ENCODE results near the gene FCGR3A.
"Not testable (repeated sequence)": the region's sequence is repeated elsewhere in the genome, so short reads cannot be mapped to it uniquely, and the experiment has no call there.

The FCGR3A gene

DNA sequence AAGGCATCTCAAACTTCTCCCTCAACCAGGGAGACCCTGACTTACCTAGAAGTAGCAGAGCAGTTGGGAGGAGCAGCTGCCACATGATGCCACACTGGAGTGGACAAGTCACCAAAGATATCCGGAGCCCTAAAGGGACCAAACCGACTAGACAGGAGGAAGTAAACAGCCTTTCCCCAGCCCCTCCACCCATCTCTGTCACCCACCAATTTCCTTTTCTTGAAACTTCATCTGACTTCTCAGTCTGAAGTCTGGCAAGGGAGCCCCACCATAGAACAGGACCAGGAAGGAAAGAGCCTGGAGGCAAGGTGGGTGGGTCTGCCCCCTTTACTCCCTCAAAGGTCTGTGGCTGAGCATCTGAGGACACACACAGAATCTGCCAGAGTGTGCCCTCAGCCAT is at the start of gene FCGR3A:
Gene FCGR3A (minus strand): TSS at position 167 of the 400 bp plus-strand sequence. CDS start 82 bp downstream, at position 85.
- no peak for DNase-seq

DNA sequence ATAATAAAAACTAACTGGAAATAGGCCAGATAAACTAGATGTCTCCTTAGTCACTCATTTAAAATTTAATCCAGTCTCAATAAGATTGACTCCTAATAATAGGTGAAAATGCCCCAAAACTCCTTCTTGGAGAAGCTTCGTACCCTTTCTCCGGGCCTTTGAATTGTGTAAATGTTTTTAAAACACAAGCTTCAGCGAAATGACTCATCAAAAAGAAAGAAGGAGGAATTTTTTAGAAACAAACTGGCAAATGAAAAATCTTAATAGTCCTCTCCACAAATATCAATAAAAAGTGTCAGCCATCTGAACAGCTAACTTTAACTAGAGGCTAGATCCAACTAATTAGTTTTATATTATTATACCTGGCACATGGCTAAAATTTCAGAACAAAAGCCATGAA is 47.5 kb upstream of the FCGR3A start:
- not testable (repeated sequence) for DNase-seq

DNA sequence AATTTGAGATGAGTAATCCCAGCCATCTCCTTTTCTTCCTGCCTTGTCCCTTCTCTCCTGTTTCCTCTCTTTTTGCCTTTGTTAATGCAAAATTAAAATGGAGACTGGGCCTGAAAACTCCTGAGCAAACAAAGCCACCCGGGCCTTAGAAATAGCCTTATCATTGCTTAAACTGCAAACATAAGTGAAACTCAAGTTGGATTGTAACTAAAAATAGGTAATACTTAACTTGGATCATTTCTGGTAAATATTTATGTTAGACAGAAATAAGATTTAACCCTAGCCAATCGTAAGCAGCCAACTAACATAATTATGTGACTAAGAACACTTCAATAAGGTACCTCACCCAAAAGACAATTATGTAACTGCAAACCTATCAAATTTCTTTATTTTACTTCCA is 46.0 kb upstream of the FCGR3A start:
- not testable (repeated sequence) for DNase-seq

DNA sequence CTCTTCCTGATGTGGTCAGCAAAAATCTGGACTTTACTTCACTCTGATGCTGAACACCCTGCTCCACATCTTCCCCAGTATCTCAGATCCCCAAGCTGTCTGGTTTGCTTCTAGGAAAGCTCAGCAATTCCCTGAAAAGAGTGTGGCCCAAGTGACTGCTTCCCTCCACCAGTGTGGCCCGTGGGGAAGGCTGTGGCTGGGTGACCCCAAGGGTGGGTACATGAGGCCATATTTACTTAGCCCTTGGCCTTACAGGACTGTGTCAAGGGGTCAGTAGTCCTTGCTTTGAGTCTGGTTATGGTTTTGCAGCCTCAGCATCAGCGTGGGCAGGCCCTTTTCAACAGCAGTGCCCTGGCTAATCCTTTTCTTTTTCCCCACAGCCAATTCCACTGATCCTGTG is 45.6 kb upstream of the FCGR3A start:
- DNase-seq: not testable (repeated sequence)

DNA sequence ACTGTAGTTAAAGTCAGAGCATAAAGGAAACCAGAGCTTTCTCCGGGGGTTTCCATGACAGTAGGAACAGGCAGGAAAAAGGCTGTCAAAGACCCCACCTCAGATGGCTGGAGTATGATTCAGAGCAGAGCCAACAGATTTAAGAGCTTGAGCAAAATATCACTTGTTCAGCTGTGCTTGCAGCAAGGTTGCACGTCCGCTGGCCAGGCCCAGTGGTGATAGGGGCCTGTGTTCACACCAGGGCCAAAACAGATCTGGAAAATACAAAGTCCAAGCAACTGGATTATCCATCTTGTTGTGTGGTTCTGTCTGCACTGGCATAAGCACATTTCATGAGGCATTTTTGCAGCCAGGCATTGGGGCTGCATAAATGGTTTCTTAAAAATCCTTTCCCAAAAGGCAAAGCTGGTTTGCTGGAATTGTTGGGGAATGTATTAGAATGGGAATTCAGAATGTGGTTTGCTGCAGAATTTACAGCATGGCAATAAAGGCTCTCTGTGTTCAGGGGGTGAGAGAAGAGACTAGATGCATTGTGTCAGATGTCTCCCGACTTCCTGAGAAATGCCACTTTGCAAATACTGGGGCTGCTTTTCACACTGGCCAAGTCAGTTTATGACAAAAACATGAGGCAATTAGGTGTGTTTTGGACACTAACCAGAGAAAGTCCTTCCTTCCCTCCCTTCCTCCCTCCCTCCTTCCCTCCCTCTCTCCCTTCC is 44.8 kb upstream of the FCGR3A start:
- not testable (repeated sequence) for DNase-seq

DNA sequence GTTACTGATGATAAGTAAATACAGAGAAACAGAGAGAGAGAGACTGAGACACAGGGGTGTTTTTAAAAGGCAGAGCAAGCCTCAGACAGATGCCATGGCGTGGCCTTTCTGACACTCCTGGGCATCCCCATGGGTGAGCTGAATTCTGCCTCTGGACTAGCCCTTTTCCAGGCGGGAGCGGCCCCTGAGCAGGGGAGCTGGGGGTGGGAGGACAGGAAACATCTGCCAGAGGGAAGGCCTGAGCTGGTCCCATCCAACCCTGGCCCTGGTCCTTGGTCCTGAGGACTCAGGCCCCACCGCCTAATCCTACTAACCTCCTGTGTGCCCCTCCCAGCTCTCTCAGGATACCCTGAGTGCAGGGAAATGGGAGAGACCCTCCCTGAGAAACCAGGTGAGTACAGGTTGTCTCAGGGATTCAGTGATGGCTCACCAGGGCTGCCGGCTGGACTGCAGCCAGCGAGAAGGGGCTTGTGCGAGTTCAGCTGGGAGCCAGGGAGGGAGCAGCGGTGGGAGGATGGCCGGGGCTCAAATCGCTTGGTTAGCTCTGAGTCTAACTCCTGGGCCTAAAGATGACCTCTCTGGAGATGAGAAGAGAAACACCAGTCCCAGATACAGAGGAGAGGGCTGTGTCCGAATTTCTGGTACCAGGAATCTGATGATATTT is 43.6 kb upstream of the FCGR3A start:
- not testable (repeated sequence) for DNase-seq

DNA sequence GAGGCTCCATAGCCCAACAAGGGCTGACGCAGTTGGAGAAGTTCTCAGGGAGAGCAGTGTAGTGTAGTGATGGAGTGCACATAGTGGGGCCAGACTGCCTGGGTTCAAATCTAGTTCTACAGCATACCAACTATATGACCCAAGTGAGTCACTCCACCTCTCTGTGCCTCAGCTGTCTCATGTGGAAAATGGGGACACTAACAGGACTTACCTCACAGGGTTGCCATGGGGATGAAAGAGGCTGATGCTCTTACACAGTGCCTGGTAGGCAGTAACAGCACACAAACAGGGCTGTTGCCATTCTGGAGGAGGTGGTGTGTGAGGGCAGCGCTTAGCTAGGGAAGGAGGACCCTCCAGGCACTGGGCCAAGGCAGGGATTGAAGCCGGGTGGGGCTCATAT is 43.0 kb upstream of the FCGR3A start:
- DNase-seq: not testable (repeated sequence)

DNA sequence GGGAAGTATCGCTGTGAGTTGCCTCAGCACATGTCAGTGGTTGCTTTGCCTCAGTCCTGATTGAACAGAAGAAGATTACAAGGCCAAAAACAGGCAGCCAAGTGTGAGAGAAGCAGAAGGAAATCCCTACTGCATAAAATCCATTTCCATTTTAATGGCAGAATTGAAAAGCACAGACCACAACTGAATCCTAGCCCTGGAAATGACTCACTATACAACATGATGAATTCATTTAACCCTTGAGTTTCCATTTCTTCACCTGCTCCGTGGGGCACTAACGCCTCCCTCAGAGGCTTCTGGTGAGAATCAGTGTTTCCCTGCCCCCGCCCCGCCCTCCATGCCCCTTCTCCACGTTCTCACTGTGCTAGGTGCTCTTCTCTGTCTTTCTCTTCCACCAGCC is 40.3 kb upstream of the FCGR3A start:
- not testable (repeated sequence) for DNase-seq

DNA sequence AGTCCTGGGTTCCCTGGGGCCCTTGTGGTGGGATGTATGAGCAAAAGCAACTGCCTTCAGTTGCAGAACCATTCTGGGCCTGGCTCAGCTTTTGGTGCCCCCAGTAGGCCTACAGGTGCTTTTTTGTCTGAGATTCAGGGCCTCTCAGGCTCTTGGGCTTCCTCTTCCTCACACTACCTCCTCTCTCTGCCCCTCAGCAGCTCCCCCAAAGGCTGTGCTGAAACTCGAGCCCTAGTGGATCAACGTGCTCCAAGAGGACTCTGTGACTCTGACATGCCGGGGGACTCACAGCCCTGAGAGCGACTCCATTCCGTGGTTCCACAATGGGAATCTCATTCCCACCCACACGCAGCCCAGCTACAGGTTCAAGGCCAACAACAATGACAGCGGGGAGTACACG is 39.7 kb upstream of the FCGR3A start:
- DNase-seq: not testable (repeated sequence)

DNA sequence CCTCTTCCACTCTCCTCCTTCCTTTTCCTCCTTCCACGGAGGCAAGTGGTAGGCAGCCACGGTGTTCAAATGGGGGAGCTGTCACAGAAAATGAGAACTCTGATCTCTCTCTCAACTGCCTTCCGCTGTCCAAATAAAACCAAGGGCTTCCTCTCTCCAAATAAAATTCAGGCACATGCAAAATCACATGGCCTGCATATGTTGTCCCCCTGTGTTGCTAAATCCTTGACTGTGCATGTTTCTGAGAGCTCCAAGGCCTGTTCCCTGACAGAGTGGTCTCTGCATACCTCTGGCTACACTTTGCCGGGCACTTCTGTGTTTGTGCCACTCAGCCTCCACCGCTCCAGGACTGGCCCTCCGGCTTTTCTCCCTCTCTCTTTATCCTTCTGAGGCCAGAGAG is 39.0 kb upstream of the FCGR3A start:
- not testable (repeated sequence) for DNase-seq

DNA sequence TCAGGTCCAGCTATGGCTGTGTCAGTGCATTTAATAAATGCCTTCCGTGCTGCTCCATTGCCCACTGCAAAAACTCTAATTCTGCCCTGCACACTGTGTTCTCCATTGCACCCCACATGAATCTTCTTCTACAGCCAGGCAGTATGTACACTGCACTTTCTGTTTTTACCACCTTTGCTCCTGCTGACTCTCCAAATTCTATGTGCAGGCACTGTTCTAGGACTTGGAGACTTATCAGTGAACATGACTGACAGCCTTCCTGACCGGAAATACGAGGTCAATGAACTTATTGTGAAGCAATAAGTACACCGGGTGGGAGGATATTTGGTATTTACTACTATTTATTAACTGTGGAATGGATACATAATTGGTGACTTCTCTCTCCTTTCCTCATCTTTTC is 33.3 kb upstream of the FCGR3A start:
- not testable (repeated sequence) for DNase-seq

DNA sequence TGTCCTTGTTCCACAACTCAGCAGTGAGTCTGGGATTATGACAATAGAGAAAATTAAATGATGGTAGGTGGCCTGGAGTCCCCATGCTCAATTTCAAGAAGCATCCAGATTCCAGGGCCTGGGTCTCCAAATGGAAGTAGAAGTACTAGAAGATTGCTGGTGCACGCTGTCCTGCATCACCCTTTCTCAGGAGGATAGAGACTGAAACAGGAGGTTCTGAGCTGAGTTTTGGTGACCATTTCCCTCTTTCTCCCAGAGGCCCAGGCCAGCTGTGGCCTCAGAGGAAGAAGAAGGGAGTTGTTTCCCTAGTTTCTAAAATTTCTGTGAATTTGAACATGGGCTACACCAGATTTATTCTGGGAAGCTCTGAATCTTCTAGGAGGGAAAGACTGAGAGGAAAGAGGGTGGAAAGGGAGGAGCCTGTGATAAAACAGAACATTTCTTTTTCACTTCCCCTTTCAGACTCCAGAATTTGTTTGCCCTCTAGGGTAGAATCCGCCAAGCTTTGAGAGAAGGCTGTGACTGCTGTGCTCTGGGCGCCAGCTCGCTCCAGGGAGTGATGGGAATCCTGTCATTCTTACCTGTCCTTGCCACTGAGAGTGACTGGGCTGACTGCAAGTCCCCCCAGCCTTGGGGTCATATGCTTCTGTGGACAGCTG is 31.4 kb upstream of the FCGR3A start:
- DNase-seq: not testable (repeated sequence)

DNA sequence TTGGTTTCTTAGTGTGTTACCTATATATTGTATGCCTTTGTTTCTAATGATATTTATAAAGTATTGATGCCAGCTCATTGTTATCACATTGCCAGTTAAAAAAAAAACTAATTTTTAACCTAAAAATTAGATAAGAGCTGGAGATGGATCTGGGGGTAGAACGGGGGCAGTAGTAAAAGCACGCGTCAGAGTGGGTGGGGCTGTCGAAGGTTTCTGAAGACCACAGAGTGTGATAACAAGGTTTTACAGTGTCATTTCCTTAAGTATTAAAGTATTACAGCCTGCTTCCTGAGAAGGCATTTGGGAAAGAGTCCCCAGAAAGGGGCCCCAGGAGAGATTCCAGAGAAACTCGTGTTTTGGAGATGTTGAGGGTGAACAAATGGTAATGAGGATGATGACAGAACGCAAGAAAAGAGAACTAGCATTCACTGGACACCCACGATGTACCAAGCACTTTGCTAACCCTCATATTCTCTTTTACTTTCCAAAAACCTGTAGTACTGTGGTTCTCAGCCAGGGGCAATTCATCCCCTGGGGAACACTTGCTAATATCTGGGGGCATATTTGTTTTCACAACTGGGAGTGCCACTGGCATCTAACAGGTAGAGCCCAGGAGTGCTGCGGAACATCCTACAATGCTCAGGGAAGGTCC is 30.4 kb upstream of the FCGR3A start:
- not testable (repeated sequence) for DNase-seq

DNA sequence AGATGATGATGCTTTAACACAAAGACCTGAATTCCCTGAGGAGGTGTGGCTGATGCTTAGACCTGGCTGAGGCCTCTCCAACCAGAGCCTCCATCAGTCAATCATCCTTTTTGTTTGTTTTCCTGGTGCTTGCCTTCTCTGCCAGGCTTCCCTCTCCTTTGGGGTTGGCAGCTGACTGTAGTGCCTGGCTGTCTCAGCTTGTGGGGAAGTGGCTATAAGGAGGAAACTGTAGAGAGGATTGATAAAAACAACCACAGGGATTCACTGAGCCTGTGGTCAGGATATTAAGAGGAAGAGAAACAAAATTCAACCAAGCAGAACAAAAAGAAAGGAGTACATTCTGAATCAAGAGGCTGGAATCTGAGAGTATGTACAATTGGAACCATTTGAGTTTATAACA is 27.1 kb upstream of the FCGR3A start:
- not testable (repeated sequence) for DNase-seq

DNA sequence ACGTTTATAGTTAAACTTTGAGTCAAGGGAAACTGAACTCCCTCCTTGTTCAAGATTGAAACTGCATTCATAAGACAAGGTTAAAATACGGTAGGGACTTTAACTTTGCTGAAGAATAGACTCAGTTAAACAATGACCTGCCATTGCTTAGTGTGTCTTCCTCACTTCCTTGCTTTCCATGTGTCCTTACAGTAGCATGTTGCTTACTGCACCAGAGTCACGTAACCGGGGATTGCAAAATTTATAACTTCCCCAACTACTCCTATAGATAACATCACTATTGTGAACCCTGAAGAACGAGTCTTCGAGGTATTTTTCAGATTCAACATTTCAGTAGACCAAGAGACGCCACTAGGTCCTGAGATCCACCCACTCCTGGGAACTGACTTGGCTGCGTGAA is 22.1 kb upstream of the FCGR3A start:
- not testable (repeated sequence) for DNase-seq

DNA sequence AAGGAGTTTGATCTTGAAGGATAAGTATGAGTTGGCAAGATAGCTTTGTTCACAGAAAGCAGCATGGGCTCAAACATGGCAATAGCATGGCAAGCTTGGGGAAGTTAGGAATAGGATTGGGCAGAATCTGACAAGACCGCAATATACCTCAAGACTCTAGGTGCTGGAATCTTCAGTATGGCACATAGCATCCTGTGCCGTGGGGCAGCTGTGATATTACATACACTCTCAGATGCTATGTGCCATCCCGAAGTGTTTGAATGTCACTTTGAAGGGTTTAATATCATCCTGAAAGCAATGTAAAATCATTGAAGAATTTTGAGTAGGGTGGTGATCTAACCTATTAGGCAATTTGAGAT is 17.0 kb upstream of the FCGR3A start:
- DNase-seq: not testable (repeated sequence)

DNA sequence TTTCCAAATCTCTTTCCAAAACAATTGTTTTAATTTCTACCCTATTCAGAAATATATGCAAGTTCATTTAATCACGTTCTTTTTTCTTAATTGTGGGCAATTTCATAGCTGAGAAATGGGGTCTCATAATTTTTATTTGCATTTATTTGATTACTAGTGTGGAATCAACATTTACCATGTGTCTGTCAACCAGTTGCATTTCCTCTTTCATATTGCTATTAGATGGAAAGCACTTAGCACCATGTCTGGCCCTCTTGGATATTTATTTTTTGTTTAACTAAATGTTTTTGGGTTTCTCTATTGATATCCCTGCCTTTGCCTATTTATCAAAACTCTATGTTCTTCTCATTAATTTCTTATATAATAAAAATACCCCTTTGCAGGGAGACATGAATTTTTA is 13.9 kb upstream of the FCGR3A start:
- not testable (repeated sequence) for DNase-seq

DNA sequence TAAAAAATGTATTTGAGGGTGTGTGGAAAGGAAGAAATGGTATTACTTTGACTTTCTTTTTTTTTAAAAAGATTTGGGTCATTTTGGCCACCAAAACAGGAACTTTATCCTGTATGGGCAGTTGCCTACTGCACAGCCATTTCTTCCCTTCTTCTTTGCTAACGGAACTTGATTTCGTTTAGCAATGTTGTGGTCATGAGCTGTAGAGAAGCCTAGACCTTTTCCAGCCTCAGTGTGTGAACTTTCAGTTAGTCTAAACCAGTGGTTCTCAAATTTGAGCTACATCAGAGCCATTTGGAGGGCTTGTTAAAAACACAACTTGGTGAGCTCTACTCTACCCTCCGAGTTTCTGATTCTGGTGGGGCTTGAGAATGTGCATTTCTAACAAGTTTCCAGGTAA is 12.8 kb upstream of the FCGR3A start:
- not testable (repeated sequence) for DNase-seq

DNA sequence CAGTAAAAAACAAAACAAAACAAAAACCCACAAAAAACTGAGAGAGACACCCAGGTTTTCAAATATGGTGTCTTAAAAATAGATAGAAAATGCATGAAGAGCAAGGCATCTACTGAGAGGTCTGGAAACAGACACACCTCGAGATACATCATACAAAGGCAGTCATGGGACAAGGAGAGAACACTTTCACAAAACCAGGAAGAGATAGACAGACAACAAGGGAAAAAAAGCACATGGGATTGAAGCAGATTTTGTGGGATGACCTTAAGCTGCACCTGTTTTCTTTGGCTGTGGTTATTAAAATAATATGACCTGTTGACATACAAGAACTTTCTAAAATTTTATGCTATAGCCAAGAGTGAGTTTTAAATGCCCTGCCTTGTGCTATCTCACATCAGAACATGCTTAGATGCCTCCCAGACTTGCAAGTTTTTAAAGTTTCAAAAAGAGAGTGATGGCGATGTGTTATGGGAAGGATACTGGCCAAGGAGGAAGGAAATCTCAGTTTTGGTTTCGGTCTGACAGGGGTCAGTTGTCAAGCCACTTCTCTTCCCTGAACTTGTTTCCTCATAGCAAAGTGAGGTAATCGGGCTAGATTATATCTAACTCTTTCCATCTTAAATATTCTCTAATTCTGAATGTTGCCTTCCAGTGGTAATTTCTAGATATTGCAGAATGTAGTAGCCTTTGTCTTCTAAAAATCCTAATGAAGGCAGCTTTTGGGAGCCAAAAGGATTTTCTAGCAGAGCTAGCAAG is 11.5 kb upstream of the FCGR3A start:
- not testable (repeated sequence) for DNase-seq

DNA sequence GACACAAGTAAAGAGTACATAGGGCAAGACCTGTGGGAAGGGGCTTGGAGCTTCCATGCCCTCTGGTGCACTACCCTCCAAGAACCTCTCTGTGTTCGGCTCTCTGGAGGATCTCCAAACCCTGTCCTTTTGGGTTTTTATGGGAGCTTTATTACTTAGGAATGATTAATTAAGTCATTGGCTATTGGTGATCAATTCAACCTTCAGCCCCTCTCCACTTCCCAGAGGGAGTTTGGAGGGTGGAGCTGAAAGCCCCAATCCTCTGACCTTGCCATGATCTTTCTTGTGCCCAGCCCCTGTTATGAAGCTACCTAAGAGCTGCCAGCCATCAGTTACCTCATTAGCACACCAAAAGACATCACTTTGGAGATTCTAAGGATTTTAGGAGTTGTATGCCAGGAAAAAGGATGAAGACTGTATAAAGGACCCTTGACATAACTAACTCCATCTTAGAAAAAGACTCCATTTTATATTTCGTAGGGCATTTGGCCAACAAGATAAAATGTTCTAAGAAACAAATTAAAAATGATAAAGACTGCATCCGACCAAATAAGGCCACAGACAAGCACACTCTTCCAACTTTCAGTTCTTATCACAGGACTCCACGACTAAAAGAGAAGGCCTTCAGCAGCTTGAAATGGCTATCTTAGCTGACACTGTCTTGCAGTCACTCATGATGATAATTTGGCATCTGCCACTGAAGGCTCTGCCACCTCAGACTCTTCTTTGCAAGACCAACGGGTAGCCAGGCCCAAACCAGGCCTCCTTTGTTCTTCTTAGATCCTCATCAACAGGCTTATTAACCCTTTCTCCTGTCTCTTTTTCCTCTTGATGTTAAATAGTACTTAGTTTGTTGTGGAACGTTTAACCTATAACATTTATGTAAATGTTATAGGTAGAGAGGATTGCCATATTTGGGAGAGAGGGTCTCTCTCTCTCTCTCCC is 8.2 kb upstream of the FCGR3A start:
- not testable (repeated sequence) for DNase-seq

DNA sequence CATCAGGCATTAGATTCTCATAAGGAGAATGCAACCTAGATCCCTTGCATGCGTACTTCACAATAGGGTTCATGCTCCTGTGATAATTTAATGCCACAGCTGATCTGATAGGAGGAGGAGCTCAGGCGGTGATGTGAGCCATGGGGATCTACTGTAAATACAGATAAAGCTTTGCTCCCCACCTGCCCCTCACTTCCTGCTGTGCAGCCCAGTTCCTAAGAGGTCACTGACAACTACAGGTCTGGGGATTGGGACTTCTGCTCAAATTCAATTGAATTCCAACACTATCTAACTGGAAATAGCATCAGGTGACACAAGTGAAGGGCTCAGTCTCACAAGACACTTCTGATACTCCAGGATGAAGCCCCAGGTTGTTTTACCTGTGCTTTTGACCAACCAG is 7.4 kb upstream of the FCGR3A start:
- not testable (repeated sequence) for DNase-seq
